ENCODE measurements around the gene HOATZ. TPM values are rescaled to one million over a fixed set of nuclear protein-coding genes. Genes with fewer than 3 reads are reported as not detected.

The HOATZ gene
- total and polyA plus RNA-seq, 2 donors from 2014 or later: not detected

DNA sequence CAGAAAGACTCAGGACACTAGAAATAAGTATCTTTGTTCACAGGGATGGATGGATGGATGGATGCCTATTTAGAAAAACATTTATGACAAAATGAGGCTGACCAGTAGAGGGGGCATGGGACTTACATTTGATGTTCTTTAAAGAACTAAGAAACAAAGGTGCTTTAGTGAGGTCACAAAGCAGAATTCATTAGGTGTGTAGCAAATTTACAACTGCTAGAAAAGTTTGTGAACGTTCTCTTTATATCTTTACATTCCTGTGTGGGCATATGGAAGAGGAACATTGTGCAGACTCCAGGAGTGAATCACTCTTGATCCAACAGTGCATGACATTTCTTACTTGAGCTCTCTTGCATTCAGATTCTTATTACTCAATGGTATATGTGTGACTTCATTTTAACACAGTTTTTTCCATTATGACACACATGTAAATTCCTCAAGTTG, 71.8 kb downstream of the HOATZ start:
- no peak overlapping the region for H3K9ac ChIP-seq (ENCODE audit: low read length in 3 of 3)
- peak in 3 of 5 donors; percentile 17 to 69 (median 66) for DNase-seq
- FAIRE-seq: peak; percentile 53
- TF ChIP-seq, protein P1, sequence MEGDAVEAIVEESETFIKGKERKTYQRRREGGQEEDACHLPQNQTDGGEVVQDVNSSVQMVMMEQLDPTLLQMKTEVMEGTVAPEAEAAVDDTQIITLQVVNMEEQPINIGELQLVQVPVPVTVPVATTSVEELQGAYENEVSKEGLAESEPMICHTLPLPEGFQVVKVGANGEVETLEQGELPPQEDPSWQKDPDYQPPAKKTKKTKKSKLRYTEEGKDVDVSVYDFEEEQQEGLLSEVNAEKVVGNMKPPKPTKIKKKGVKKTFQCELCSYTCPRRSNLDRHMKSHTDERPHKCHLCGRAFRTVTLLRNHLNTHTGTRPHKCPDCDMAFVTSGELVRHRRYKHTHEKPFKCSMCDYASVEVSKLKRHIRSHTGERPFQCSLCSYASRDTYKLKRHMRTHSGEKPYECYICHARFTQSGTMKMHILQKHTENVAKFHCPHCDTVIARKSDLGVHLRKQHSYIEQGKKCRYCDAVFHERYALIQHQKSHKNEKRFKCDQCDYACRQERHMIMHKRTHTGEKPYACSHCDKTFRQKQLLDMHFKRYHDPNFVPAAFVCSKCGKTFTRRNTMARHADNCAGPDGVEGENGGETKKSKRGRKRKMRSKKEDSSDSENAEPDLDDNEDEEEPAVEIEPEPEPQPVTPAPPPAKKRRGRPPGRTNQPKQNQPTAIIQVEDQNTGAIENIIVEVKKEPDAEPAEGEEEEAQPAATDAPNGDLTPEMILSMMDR (IDR thresholded peaks at IDR 0.05; ENCODE audit: borderline replicate concordance, extremely low read depth, insufficient read depth): peak; percentile 62
- H3K4me1 ChIP-seq (ENCODE audit: control insufficient read depth in 2 of 3, insufficient read depth in 2 of 3, low read depth in 1 of 3, low read length in 3 of 3): no peaks in the 10 kb centered on the region
- no peaks in the 10 kb centered on the region for H3K9me3 ChIP-seq (ENCODE audit: control insufficient read depth in 2 of 3, insufficient read depth in 1 of 3, low read length in 3 of 3)
- no peaks in the 10 kb centered on the region for H3K27me3 ChIP-seq (ENCODE audit: control insufficient read depth, insufficient read depth, low read length)
- intact Hi-C loops (cut with DNase I): loop anchor here (10.0 kb wide), 1 partner anchor 248 kb away; no protein-coding TSS in a partner anchor
- no peak overlapping the region for H3K4me3 ChIP-seq (ENCODE audit: low read length in 3 of 3)
- no peak overlapping the region for H3K27ac ChIP-seq (ENCODE audit: low read depth in 2 of 2, low read length in 2 of 2)
- no peaks in the 10 kb centered on the region for H3K36me3 ChIP-seq (ENCODE audit: control insufficient read depth in 2 of 3, insufficient read depth in 3 of 3, low read length in 3 of 3)

Small RNA genes within 50 kb of the gene (microRNA-seq; reads per million reads assigned to microRNA genes)
- gene MIR34B (8.1 reads per million, percentile 17 among the genes with 10 or more reads in this experiment), gene MIR34C (78.5 reads per million, percentile 48 among the genes with 10 or more reads in this experiment)

Other genes with a start within 250 kb of the HOATZ start
- 4.3 TPM for gene POU2AF3, start 216.2 kb upstream of the HOATZ start, total RNA-seq
- 4.9 TPM for gene POU2AF3, start 216.2 kb upstream of the HOATZ start, polyA plus RNA-seq (ENCODE audit: insufficient read depth, low read depth, low replicate concordance)
- gene POU2AF1, start 135.5 kb upstream of the HOATZ start, total RNA-seq: 18.5 TPM
- 0.95 TPM for gene POU2AF1, start 135.5 kb upstream of the HOATZ start, polyA plus RNA-seq (ENCODE audit: insufficient read depth, low read depth, low replicate concordance)
- gene BTG4, start 2.4 kb upstream of the HOATZ start, total RNA-seq: not detected
- gene BTG4, start 2.4 kb upstream of the HOATZ start, polyA plus RNA-seq (ENCODE audit: insufficient read depth, low read depth, low replicate concordance): not detected
- gene LAYN, start 25.9 kb downstream of the HOATZ start, total RNA-seq: 7.6 TPM
- 4.8 TPM for gene LAYN, start 25.9 kb downstream of the HOATZ start, polyA plus RNA-seq (ENCODE audit: insufficient read depth, low read depth, low replicate concordance)
- 40.1 TPM for gene SIK2, start 87.7 kb downstream of the HOATZ start, total RNA-seq
- gene SIK2, start 87.7 kb downstream of the HOATZ start, polyA plus RNA-seq (ENCODE audit: insufficient read depth, low read depth, low replicate concordance): 6.4 TPM

All from kidney (tissue), 14 donors.